ENCODE data around the gene GSTP1.
"Not testable (repeated sequence)": the region's sequence is repeated elsewhere in the genome, so short reads cannot be mapped to it uniquely, and the experiment has no call there.

GSTP1 gene

GRCh38 chr11:67563705-67564114 is 19.9 kb upstream of the GSTP1 start:
- not testable (repeated sequence) for H3K23ac ChIP-seq (ENCODE audit: low read length in 2 of 2); H2BK12ac ChIP-seq (ENCODE audit: low read length in 2 of 2); H3K4me2 ChIP-seq (ENCODE audit: low read length, poor library complexity, severe bottlenecking); H3K79me1 ChIP-seq (replicated peaks; ENCODE audit: low read length, poor library complexity, severe bottlenecking); H2AK5ac ChIP-seq (ENCODE audit: low read length, severe bottlenecking); H3K14ac ChIP-seq (ENCODE audit: low read length in 2 of 2); H3K4ac ChIP-seq (ENCODE audit: low read depth in 1 of 2, low read length in 2 of 2); H3K36me3 ChIP-seq (ENCODE audit: control insufficient read depth in 1 of 2, insufficient read depth in 2 of 2, low read depth in 1 of 2, low read length in 2 of 2); H4K91ac ChIP-seq (ENCODE audit: low read length); H2BK15ac ChIP-seq (ENCODE audit: low read depth, poor library complexity, severe bottlenecking); H2AFZ ChIP-seq (ENCODE audit: low read depth, low read length); H2BK120ac ChIP-seq (ENCODE audit: low read depth, low read length); H3K27me3 ChIP-seq (ENCODE audit: control insufficient read depth in 1 of 2, insufficient read depth in 1 of 2, low read length in 2 of 2); H3K18ac ChIP-seq (ENCODE audit: low read depth in 1 of 2, low read length in 2 of 2); H3K9ac ChIP-seq (ENCODE audit: low read length); H3K9me3 ChIP-seq (ENCODE audit: control insufficient read depth, low read length)
- Histone ChIP-seq H2BK5ac (ENCODE audit: low read depth, low read length, poor library complexity, severe bottlenecking) (peak overlapping the region; percentile 95), H3K4me3 (ENCODE audit: insufficient read depth in 1 of 2, low read depth in 1 of 2, low read length in 2 of 2) (peak overlapping the region in 1 of 2 experiments; percentile 45), H3K4me1 (ENCODE audit: control insufficient read depth, insufficient read depth, low read depth, low read length) (peaks cover 23% of the 10 kb centered on the region), H4K8ac (ENCODE audit: low read length) (peak overlapping the region; percentile 32), H3K27ac (ENCODE audit: low read length, poor library complexity, severe bottlenecking) (peak overlapping the region; percentile 96)
- DNase-seq = peak; percentile 89
- 35% methylated on average over 11 of the region's 11 CpGs for WGBS

- H3K9me3 ChIP-seq (ENCODE audit: control insufficient read depth, low read length) = no peaks in the 10 kb centered on the region
- no peak overlapping the region for H4K8ac ChIP-seq (ENCODE audit: low read length)
- H3K18ac ChIP-seq (ENCODE audit: low read depth in 1 of 2, low read length in 2 of 2) = no peak overlapping the region
- no peak overlapping the region for H3K9ac ChIP-seq (ENCODE audit: low read length)
- peak overlapping the region; percentile 94 for H2AK5ac ChIP-seq (ENCODE audit: low read length, severe bottlenecking)
- peak; percentile 40 for DNase-seq
- peak overlapping the region; percentile 95 for H2BK5ac ChIP-seq (ENCODE audit: low read depth, low read length, poor library complexity, severe bottlenecking)
- no peak overlapping the region for H2BK12ac ChIP-seq (ENCODE audit: low read length in 2 of 2)
- peak overlapping the region; percentile 96 for H3K27ac ChIP-seq (ENCODE audit: low read length, poor library complexity, severe bottlenecking)
- H3K14ac ChIP-seq (ENCODE audit: low read length in 2 of 2) = no peak overlapping the region
- no peaks in the 10 kb centered on the region for H3K79me1 ChIP-seq (replicated peaks; ENCODE audit: low read length, poor library complexity, severe bottlenecking)
- H3K4me3 ChIP-seq (ENCODE audit: insufficient read depth in 1 of 2, low read depth in 1 of 2, low read length in 2 of 2) = peak overlapping the region in 1 of 2 experiments; percentile 45
- no peak overlapping the region for H2BK15ac ChIP-seq (ENCODE audit: low read depth, poor library complexity, severe bottlenecking)
- H3K27me3 ChIP-seq (ENCODE audit: control insufficient read depth in 1 of 2, insufficient read depth in 1 of 2, low read length in 2 of 2) = peaks cover 0 to 6% of the 10 kb centered on the region in 2 experiments
- 86% methylated on average over 4 of the region's 4 CpGs for WGBS
- no peaks in the 10 kb centered on the region for H3K36me3 ChIP-seq (ENCODE audit: control insufficient read depth in 1 of 2, insufficient read depth in 2 of 2, low read depth in 1 of 2, low read length in 2 of 2)
- no peak overlapping the region for H3K4me2 ChIP-seq (ENCODE audit: low read length, poor library complexity, severe bottlenecking)
- H4K91ac ChIP-seq (ENCODE audit: low read length) = no peak overlapping the region
- H3K23ac ChIP-seq (ENCODE audit: low read length in 2 of 2) = no peak overlapping the region
- no peak overlapping the region for H2BK120ac ChIP-seq (ENCODE audit: low read depth, low read length)
- peaks cover 19% of the 10 kb centered on the region for H3K4me1 ChIP-seq (ENCODE audit: control insufficient read depth, insufficient read depth, low read depth, low read length)
- H3K4ac ChIP-seq (ENCODE audit: low read depth in 1 of 2, low read length in 2 of 2) = no peak overlapping the region
- H2AFZ ChIP-seq (ENCODE audit: low read depth, low read length) = no peak overlapping the region
Observed at GRCh38 chr11:67564230-67564629, 19.4 kb upstream of the GSTP1 start.

GRCh38 chr11:67571443-67571842 is 12.2 kb upstream of the GSTP1 start:
- Histone ChIP-seq H3K4me3 (ENCODE audit: insufficient read depth in 1 of 2, low read depth in 1 of 2, low read length in 2 of 2) (no peak overlapping the region), H4K91ac (ENCODE audit: low read length) (no peak overlapping the region), H2BK120ac (ENCODE audit: low read depth, low read length) (no peak overlapping the region), H3K27me3 (ENCODE audit: control insufficient read depth in 1 of 2, insufficient read depth in 1 of 2, low read length in 2 of 2) (peaks cover 0 to 43% of the 10 kb centered on the region in 2 experiments), H2BK12ac (ENCODE audit: low read length in 2 of 2) (no peak overlapping the region), H3K36me3 (ENCODE audit: control insufficient read depth in 1 of 2, insufficient read depth in 2 of 2, low read depth in 1 of 2, low read length in 2 of 2) (no peaks in the 10 kb centered on the region), H3K4me2 (ENCODE audit: low read length, poor library complexity, severe bottlenecking) (no peak overlapping the region), H3K4me1 (ENCODE audit: control insufficient read depth, insufficient read depth, low read depth, low read length) (peaks cover 2% of the 10 kb centered on the region), H3K79me1 (replicated peaks; ENCODE audit: low read length, poor library complexity, severe bottlenecking) (no peaks in the 10 kb centered on the region), H2BK5ac (ENCODE audit: low read depth, low read length, poor library complexity, severe bottlenecking) (no peak overlapping the region), H3K4ac (ENCODE audit: low read depth in 1 of 2, low read length in 2 of 2) (no peak overlapping the region), H3K23ac (ENCODE audit: low read length in 2 of 2) (no peak overlapping the region), H4K8ac (ENCODE audit: low read length) (no peak overlapping the region), H2AK5ac (ENCODE audit: low read length, severe bottlenecking) (peak overlapping the region; percentile 15), H3K14ac (ENCODE audit: low read length in 2 of 2) (no peak overlapping the region), H2BK15ac (ENCODE audit: low read depth, poor library complexity, severe bottlenecking) (no peak overlapping the region), H3K18ac (ENCODE audit: low read depth in 1 of 2, low read length in 2 of 2) (no peak overlapping the region), H3K9me3 (ENCODE audit: control insufficient read depth, low read length) (peaks cover 5% of the 10 kb centered on the region), H2AFZ (ENCODE audit: low read depth, low read length) (no peak overlapping the region), H3K9ac (ENCODE audit: low read length) (no peak overlapping the region), H3K27ac (ENCODE audit: low read length, poor library complexity, severe bottlenecking) (no peak overlapping the region)
- WGBS = 61% methylated on average over 6 of the region's 6 CpGs
- DNase-seq = no peak

- Histone ChIP-seq H3K4me3 (ENCODE audit: insufficient read depth in 1 of 2, low read depth in 1 of 2, low read length in 2 of 2) (no peak overlapping the region), H3K18ac (ENCODE audit: low read depth in 1 of 2, low read length in 2 of 2) (no peak overlapping the region), H2BK120ac (ENCODE audit: low read depth, low read length) (no peak overlapping the region), H3K4ac (ENCODE audit: low read depth in 1 of 2, low read length in 2 of 2) (no peak overlapping the region), H2BK15ac (ENCODE audit: low read depth, poor library complexity, severe bottlenecking) (no peak overlapping the region), H3K36me3 (ENCODE audit: control insufficient read depth in 1 of 2, insufficient read depth in 2 of 2, low read depth in 1 of 2, low read length in 2 of 2) (no peaks in the 10 kb centered on the region), H3K27me3 (ENCODE audit: control insufficient read depth in 1 of 2, insufficient read depth in 1 of 2, low read length in 2 of 2) (peaks cover 0 to 52% of the 10 kb centered on the region in 2 experiments), H3K9me3 (ENCODE audit: control insufficient read depth, low read length) (peaks cover 5% of the 10 kb centered on the region), H3K79me1 (replicated peaks; ENCODE audit: low read length, poor library complexity, severe bottlenecking) (no peaks in the 10 kb centered on the region), H2AK5ac (ENCODE audit: low read length, severe bottlenecking) (no peak overlapping the region), H2BK5ac (ENCODE audit: low read depth, low read length, poor library complexity, severe bottlenecking) (no peak overlapping the region), H3K23ac (ENCODE audit: low read length in 2 of 2) (no peak overlapping the region), H4K8ac (ENCODE audit: low read length) (no peak overlapping the region), H2BK12ac (ENCODE audit: low read length in 2 of 2) (no peak overlapping the region), H4K91ac (ENCODE audit: low read length) (no peak overlapping the region), H3K14ac (ENCODE audit: low read length in 2 of 2) (no peak overlapping the region), H3K4me2 (ENCODE audit: low read length, poor library complexity, severe bottlenecking) (no peak overlapping the region), H2AFZ (ENCODE audit: low read depth, low read length) (no peak overlapping the region), H3K27ac (ENCODE audit: low read length, poor library complexity, severe bottlenecking) (no peak overlapping the region), H3K9ac (ENCODE audit: low read length) (no peak overlapping the region), H3K4me1 (ENCODE audit: control insufficient read depth, insufficient read depth, low read depth, low read length) (peaks cover 2% of the 10 kb centered on the region)
- no peak for DNase-seq
- 69% methylated on average over 1 of the region's 5 CpGs for WGBS
Observed at GRCh38 chr11:67572305-67572704, 11.3 kb upstream of the GSTP1 start.
